Testis (tissue), 2 donors: Measurements from ENCODE around the gene SLC23A2.

Experiments used
- POLR2A ChIP-seq: fragments of 450-650 bp; IDR thresholded peaks from one replicate; pipeline ENCODE4 v1.6.1; 2017; ENCODE audit warnings: antibody characterized with exemption, mild to moderate bottlenecking, moderate library complexity
- TF ChIP-seq, protein P1 (sequence below), 3 experiments: fragments of 450-650 bp in 2 of 3; fragments of 200-600 bp in 1 of 3; sonication (generic) in 1 of 3; IDR thresholded peaks; one replicate each; pipeline ENCODE4 v1.5.1; 2016 to 2019; ENCODE audit warnings: antibody characterized with exemption in 3 of 3, mild to moderate bottlenecking in 2 of 3, moderate library complexity in 1 of 3

DNA sequence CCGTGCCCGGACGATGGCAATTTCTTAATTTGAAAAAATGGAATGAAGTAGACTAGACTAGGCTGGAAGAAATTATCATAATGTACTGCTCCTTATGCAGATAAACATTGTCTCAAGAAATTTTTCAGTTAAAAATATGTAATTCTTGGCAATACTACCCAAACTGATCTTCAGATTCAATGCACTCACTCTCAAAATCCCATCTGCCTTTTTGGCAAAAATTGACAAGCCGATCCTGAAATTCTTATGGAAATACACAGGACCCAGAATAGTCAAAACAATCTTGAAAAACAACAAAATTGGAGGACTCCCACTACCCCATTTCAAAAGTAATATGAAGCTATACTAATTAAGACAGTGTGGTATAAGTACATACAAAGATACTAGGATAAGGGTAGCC lies 19.0 kb downstream of the SLC23A2 start:
- TF ChIP-seq, protein P1, sequence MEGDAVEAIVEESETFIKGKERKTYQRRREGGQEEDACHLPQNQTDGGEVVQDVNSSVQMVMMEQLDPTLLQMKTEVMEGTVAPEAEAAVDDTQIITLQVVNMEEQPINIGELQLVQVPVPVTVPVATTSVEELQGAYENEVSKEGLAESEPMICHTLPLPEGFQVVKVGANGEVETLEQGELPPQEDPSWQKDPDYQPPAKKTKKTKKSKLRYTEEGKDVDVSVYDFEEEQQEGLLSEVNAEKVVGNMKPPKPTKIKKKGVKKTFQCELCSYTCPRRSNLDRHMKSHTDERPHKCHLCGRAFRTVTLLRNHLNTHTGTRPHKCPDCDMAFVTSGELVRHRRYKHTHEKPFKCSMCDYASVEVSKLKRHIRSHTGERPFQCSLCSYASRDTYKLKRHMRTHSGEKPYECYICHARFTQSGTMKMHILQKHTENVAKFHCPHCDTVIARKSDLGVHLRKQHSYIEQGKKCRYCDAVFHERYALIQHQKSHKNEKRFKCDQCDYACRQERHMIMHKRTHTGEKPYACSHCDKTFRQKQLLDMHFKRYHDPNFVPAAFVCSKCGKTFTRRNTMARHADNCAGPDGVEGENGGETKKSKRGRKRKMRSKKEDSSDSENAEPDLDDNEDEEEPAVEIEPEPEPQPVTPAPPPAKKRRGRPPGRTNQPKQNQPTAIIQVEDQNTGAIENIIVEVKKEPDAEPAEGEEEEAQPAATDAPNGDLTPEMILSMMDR (IDR thresholded peaks at IDR 0.05): no peak
- no peak for TF ChIP-seq POLR2A
